B cell (primary cell): Measurements from ENCODE around the gene CITED2. TPM values are rescaled to one million over a fixed set of nuclear protein-coding genes. Genes with fewer than 3 reads are reported as not detected.

Experiments used
- ATAC-seq: fragments of 200-7000 bp; cut with Tn5 transposase; one replicate; pipeline ENCODE4 v1.10.0; 2021; ENCODE audit warnings: low read depth, mild to moderate bottlenecking, moderate number of reproducible peaks, moderate library complexity
- CTCF ChIA-PET: fragments of 350-600 bp; sonication (Branson Sonifier 250); formaldehyde crosslinking; loops from one replicate; lab custom pipeline; 2021; ENCODE audit warnings: antibody characterized with exemption, inconsistent platforms; lab: Charles Lee
- POLR2A ChIA-PET: fragments of 350-600 bp; sonication (Branson Sonifier 250); formaldehyde crosslinking; loops from one replicate; lab custom pipeline; 2021; ENCODE audit warnings: antibody characterized with exemption; lab: Charles Lee
- DNase-seq: peaks from one replicate; pipeline ENCODE4 v3.0.0; 2013
- H2AFZ ChIP-seq: 2 replicates; pipeline ENCODE4 v1.6.1; 2012; ENCODE audit warnings: mild to moderate bottlenecking, low read depth, low read length; ENCODE audit not compliant: insufficient read depth, poor library complexity, severe bottlenecking
- H3K27ac ChIP-seq, 2 donors: 1 replicate in 1 of 2; 2 replicates in 1 of 2; pipeline ENCODE4 v1.5.1; 2012 to 2013; ENCODE audit warnings: low read length in 2 of 2, mild to moderate bottlenecking in 2 of 2, moderate library complexity in 1 of 2
- H3K27me3 ChIP-seq, 4 experiments: fragments of 200-600 bp in 1 of 4; sonication (generic) in 1 of 4; replicated peaks in 1 of 4; 1 replicate in 2 of 4; 2 replicates in 2 of 4; pipeline versions ENCODE4 v1.6.1 to v1.7.0; 2013 to 2016; ENCODE audit warnings: low read length in 3 of 4, mild to moderate bottlenecking in 2 of 4, mixed read lengths in 1 of 4, moderate library complexity in 1 of 4; ENCODE audit not compliant: insufficient read depth in 4 of 4, control insufficient read depth in 3 of 4; ENCODE audit errors: control extremely low read depth in 1 of 4
- H3K36me3 ChIP-seq, 2 experiments: replicated peaks in 1 of 2; 1 replicate in 1 of 2; 2 replicates in 1 of 2; pipeline versions ENCODE4 v1.6.1 to v1.7.1; 2013; ENCODE audit warnings: low read length in 1 of 2; ENCODE audit not compliant: insufficient read depth in 2 of 2, control insufficient read depth in 1 of 2; ENCODE audit errors: control extremely low read depth in 1 of 2, extremely low read depth in 1 of 2
- H3K4me1 ChIP-seq, 2 donors: fragments of 200-600 bp in 1 of 2; sonication (generic) in 1 of 2; 1 replicate in 1 of 2; 2 replicates in 1 of 2; pipeline versions ENCODE4 v1.5.1 to v1.6.1; 2013 to 2017; ENCODE audit warnings: low read length in 2 of 2; ENCODE audit not compliant: control insufficient read depth in 2 of 2, insufficient read depth in 2 of 2
- H3K4me2 ChIP-seq: replicated peaks from 2 replicates; pipeline ENCODE3; 2012; ENCODE audit warnings: mild to moderate bottlenecking, low read depth, low read length; ENCODE audit not compliant: poor library complexity, severe bottlenecking
- H3K4me3 ChIP-seq, 5 experiments: fragments of 200-600 bp in 1 of 5; sonication (generic) in 1 of 5; 1 replicate in 3 of 5; 2 replicates in 2 of 5; pipeline versions ENCODE4 v1.5.1 to v1.7.0; 2011 to 2016; ENCODE audit warnings: low read length in 4 of 5, mild to moderate bottlenecking in 4 of 5, low read depth in 2 of 5, control low read depth in 1 of 5, moderate library complexity in 1 of 5; ENCODE audit not compliant: insufficient read depth in 1 of 5; ENCODE audit errors: control extremely low read depth in 1 of 5, extremely low read depth in 1 of 5
- H3K79me2 ChIP-seq: fragments of 200-600 bp; sonication (generic); one replicate; pipeline ENCODE4 v1.6.0; 2016; ENCODE audit warnings: low read length; ENCODE audit not compliant: control insufficient read depth, insufficient read depth
- H3K9ac ChIP-seq: fragments of 200-600 bp; sonication (generic); 2 replicates; pipeline ENCODE4 v1.6.1; 2017; ENCODE audit warnings: mild to moderate bottlenecking, low read length, moderate library complexity
- H3K9me3 ChIP-seq, 3 donors: one replicate each; pipeline versions ENCODE4 v1.6.1 to v1.7.1; 2013; ENCODE audit warnings: low read length in 2 of 3; ENCODE audit not compliant: control insufficient read depth in 2 of 3, insufficient read depth in 1 of 3; ENCODE audit errors: control extremely low read depth in 1 of 3
- H4K20me1 ChIP-seq: 2 replicates; pipeline ENCODE4 v1.6.0; 2012; ENCODE audit warnings: mild to moderate bottlenecking, low read length; ENCODE audit not compliant: insufficient read depth, control insufficient read depth, poor library complexity, severe bottlenecking
- H3K27ac Mint-ChIP-seq: one replicate; pipeline ENCODE4 v1.8.0; 2021; ENCODE audit warnings: mixed read lengths
- H3K27me3 Mint-ChIP-seq: one replicate; pipeline ENCODE4 v1.8.0; 2021; ENCODE audit warnings: mixed read lengths
- H3K4me1 Mint-ChIP-seq: one replicate; pipeline ENCODE4 v1.8.0; 2021; ENCODE audit warnings: mixed read lengths
- H3K4me3 Mint-ChIP-seq: one replicate; pipeline ENCODE4 v1.8.0; 2021; ENCODE audit warnings: mixed read lengths
- H3K9me3 Mint-ChIP-seq: one replicate; pipeline ENCODE4 v1.8.0; 2022; ENCODE audit warnings: mixed read lengths; ENCODE audit not compliant: insufficient read depth
- EZH2 ChIP-seq: IDR thresholded peaks from 2 replicates; pipeline ENCODE4 v1.6.1; 2012; ENCODE audit warnings: borderline replicate concordance, low read depth, mild to moderate bottlenecking, moderate library complexity, low read length; ENCODE audit not compliant: insufficient read depth, poor library complexity, severe bottlenecking
- WGBS: methylation state at CpG from one replicate; pipeline ENCODE4 v1.1.5; 2013; ENCODE audit warnings: missing lambda C conversion rate; ENCODE audit not compliant: insufficient coverage; 5-methylcytosine and 5-hydroxymethylcytosine counted together
- intact Hi-C: fragments of 100-400 bp; cut with micrococcal nuclease; formaldehyde crosslinking; loops from one replicate; pipeline ENCODE4 v1.10.0; 2022
- polyA plus RNA-seq: library from polyadenylated mRNA; depleted of rRNA; stranded (reverse); fragments of >200 nt; gene quantifications from 2 replicates; pipeline ENCODE4 v1.2.3, GENCODE V29; 2012
- total RNA-seq, 2 donors: library from RNA; stranded (reverse); fragments of 120-200 nt in 1 of 2; gene quantifications; 1 replicate in 1 of 2; 2 replicates in 1 of 2; pipeline versions ENCODE4 v1.2.3 to v1.2.4, GENCODE V29; 2013 to 2022
- TF ChIP-seq, protein P1 (sequence below): fragments of 200-600 bp; IDR thresholded peaks from one replicate; pipeline ENCODE4 v1.8.0; 2022; ENCODE audit warnings: antibody characterized with exemption, mild to moderate bottlenecking

CITED2 gene
- total and polyA plus RNA-seq, 2 donors (not counting 1 experiment from before 2014, with no cell fraction given): 56.2 to 67.9 TPM

DNA sequence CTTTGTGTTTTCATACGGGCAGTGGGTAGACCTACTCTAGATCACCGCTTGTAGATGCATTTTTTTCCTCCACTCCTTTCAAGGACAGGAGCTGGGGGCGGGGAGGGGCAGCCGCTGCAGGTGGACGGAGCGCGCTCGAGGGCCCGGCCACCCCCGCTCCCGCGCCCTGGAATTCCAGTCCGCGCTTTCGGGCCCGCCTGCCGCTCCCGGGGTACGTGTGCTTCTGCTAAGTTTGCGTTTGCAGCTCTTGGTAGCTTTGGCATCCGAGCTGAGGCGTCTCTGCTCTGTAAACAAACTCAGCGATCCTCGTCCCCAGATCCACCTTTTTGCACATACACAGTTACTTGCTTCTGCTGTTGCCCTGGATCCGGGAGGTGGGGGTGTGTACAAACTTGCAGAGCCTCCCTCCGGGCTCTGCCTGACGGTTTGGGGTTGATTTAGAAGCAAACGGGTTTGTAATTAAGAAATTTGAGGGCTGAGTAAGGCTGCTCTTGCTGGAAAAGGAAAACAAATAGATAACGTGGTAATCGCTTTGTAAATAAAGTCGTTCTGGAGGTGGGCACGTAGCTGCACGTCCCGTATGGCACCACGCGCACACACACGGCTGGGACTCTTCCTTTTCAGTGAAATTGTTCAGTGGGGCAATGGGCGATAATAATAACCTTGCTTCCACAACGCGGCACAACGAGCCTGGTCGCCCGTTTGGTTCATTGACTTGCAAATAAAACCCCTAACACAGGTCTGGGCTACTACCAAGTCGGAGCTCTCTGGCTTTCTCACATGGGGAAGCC is 973 bp upstream of the CITED2 start:
- H3K4me1 Mint-ChIP-seq: peaks cover 23% of the 10 kb centered on the region
- WGBS: 0% methylated on average over 37 of the region's 44 CpGs
- intact Hi-C loops: loop anchor here (1.0 kb wide), 2 partner anchors 50 to 387 kb away; partner anchors contain the start of gene REPS1
- ChIA-PET POLR2A (interaction anchor here (0.7 to 3.0 kb wide), 13 partner anchors 20 to 602 kb away, joined by 3 to 20 read pairs (median 4); partner anchors contain the start of genes CCDC28A and HECA), CTCF (interaction anchor here (0.7 to 7.4 kb wide), 24 partner anchors 9 to 1506 kb away, joined by 3 to 111 read pairs (median 5); partner anchors contain the start of genes CCDC28A and TXLNB)
- peak; percentile 91 for DNase-seq
- no peaks in the 10 kb centered on the region for H4K20me1 ChIP-seq
- H3K36me3 ChIP-seq: no peaks in the 10 kb centered on the region
- ATAC-seq: peak; percentile 53
- peak overlapping the region; percentile 100 for H3K27ac Mint-ChIP-seq
- no peaks in the 10 kb centered on the region for H3K27me3 Mint-ChIP-seq
- H3K9me3 ChIP-seq: no peaks in the 10 kb centered on the region
- peaks cover 9 to 17% of the 10 kb centered on the region in 2 donors for H3K4me1 ChIP-seq
- H3K79me2 ChIP-seq: peaks cover 29% of the 10 kb centered on the region
- no peak for TF ChIP-seq EZH2
- TF ChIP-seq, protein P1, sequence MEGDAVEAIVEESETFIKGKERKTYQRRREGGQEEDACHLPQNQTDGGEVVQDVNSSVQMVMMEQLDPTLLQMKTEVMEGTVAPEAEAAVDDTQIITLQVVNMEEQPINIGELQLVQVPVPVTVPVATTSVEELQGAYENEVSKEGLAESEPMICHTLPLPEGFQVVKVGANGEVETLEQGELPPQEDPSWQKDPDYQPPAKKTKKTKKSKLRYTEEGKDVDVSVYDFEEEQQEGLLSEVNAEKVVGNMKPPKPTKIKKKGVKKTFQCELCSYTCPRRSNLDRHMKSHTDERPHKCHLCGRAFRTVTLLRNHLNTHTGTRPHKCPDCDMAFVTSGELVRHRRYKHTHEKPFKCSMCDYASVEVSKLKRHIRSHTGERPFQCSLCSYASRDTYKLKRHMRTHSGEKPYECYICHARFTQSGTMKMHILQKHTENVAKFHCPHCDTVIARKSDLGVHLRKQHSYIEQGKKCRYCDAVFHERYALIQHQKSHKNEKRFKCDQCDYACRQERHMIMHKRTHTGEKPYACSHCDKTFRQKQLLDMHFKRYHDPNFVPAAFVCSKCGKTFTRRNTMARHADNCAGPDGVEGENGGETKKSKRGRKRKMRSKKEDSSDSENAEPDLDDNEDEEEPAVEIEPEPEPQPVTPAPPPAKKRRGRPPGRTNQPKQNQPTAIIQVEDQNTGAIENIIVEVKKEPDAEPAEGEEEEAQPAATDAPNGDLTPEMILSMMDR: no peak
- H3K9me3 Mint-ChIP-seq: no peaks in the 10 kb centered on the region
- peak overlapping the region; percentile 97 for H2AFZ ChIP-seq
- H3K9ac ChIP-seq: peak overlapping the region; percentile 89
- H3K4me2 ChIP-seq: peak overlapping the region; percentile 92
- H3K27ac ChIP-seq: peak overlapping the region; percentile 73 to 81
- no peaks in the 10 kb centered on the region for H3K27me3 ChIP-seq
- H3K4me3 ChIP-seq: peak overlapping the region; percentile 91 to 99 (median 97)
- peak overlapping the region; percentile 100 for H3K4me3 Mint-ChIP-seq
